ENCODE results near the gene P2RX6. TPM values are rescaled to one million over a fixed set of nuclear protein-coding genes. Genes with fewer than 3 reads are reported as not detected.
"Not testable (repeated sequence)": the region's sequence is repeated elsewhere in the genome, so short reads cannot be mapped to it uniquely, and the experiment has no call there.

The P2RX6 gene
- total RNA-seq: 0.18 and 0.22 TPM in 2 replicates

DNA sequence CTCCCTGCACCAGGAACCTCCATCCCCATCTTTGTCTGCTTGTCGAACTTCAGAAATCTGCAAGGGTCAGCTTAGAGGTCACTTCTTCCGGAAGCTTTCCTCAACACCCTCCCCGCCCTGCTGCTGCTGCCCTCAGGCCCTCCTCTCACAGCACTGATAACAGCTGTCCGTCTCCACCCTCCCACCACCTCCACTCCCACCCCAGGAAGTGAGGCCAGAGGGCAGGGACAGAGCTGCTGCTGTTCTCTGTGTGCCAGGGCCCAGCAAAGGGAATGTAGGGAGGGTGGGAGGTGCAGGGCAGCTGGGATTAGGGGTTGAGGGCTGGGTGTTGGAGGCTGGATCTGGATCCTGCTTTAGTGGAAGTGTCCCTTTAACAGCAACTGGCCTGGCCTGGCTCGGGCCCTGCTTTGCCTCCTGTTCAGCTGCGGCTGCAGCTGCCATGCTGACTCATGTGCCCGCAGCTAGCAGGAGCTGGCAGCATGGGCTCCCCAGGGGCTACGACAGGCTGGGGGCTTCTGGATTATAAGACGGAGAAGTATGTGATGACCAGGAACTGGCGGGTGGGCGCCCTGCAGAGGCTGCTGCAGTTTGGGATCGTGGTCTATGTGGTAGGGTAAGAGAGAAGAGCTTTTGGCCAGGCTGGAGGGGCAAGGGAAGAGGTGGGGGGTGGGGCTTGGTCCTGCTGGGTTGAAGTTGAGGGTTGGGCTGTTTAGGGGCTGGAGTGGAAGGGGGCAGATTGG lies at the start of gene P2RX6:
TSS of gene P2RX6 (plus strand) at position 440 of the 740 bp plus-strand sequence. CDS start at position 450, 10 bp downstream.
- peaks cover 5% of the 10 kb centered on the region for H3K27me3 Mint-ChIP-seq (ENCODE audit: insufficient read depth)
- H3K4me3 Mint-ChIP-seq: peak within 1 kb of the TSS; percentile 67
- DNase-seq (ENCODE audit: low spot score): no peak
- H3K9me3 Mint-ChIP-seq: no peaks in the 10 kb centered on the region
- H3K27ac Mint-ChIP-seq: peak within 1 kb of the TSS; percentile 63
- intact Hi-C loops (cut with micrococcal nuclease): loop anchor here (1.0 kb wide), 3 partner anchors 13 to 33 kb away; partner anchors contain the start of genes LRRC74B, LZTR1 and THAP7
- peaks cover 15% of the 10 kb centered on the region for H3K4me1 Mint-ChIP-seq (ENCODE audit: low read depth)
- H3K36me3 Mint-ChIP-seq (ENCODE audit: low read depth): no peaks in the 10 kb centered on the region

DNA sequence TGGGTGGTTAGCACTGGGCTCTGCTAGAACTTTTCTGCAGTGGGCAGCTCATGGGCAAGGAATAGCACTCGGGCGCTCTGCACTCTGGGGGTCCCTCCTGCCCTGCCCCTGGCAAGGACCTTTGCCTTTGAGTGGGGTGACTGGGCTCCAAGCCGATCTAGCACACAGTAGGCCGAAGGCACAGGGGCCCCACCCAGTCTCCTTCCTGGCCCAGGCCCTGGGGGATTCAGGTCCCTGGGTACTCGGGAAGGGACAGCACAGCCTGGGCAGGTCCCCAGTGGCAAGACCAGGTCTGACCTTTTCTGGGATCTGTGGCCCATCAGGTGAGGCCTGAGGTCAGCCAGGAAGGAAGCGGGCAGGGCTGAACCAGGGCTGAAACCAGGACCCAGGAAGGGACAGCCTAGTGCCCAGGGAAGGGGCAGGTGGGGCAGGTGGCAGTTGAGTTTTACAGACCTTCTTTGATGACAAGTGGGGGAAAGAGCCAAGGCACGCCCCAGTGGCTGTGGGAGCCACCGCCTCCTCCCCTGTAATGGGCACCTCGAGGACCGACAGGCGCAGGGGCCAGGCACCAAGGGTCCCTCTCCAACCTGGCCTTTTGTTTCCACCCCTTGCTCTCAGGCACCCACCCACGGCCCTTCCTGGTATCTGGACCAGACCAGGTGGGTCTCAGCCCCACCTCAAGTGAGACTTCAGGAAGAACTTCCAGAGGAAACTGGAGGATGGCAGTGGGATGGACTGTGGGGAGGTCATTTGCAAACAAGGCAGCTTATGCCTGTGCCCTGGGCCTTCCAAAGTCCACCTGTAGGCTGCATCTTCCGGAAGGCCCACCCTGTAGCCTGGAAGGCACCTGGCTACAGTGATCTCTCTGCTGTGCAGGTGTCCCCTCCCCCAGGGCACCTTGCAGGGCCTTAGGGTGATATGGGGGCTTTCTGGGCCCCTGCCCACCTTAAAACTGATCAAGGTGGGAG lies 48.8 kb upstream of the P2RX6 start:
- intact Hi-C loops (cut with micrococcal nuclease): loop anchor here (10.0 kb wide), 1 partner anchor 139 kb away; no protein-coding TSS in a partner anchor
- peaks cover 21% of the 10 kb centered on the region for H3K27me3 Mint-ChIP-seq (ENCODE audit: insufficient read depth)
- H3K4me1 Mint-ChIP-seq (ENCODE audit: low read depth): peaks cover 11% of the 10 kb centered on the region
- no peaks in the 10 kb centered on the region for H3K9me3 Mint-ChIP-seq
- H3K36me3 Mint-ChIP-seq (ENCODE audit: low read depth): no peaks in the 10 kb centered on the region
- H3K4me3 Mint-ChIP-seq: no peak overlapping the region
- H3K27ac Mint-ChIP-seq: no peak overlapping the region
- no peak for DNase-seq (ENCODE audit: low spot score)

DNA sequence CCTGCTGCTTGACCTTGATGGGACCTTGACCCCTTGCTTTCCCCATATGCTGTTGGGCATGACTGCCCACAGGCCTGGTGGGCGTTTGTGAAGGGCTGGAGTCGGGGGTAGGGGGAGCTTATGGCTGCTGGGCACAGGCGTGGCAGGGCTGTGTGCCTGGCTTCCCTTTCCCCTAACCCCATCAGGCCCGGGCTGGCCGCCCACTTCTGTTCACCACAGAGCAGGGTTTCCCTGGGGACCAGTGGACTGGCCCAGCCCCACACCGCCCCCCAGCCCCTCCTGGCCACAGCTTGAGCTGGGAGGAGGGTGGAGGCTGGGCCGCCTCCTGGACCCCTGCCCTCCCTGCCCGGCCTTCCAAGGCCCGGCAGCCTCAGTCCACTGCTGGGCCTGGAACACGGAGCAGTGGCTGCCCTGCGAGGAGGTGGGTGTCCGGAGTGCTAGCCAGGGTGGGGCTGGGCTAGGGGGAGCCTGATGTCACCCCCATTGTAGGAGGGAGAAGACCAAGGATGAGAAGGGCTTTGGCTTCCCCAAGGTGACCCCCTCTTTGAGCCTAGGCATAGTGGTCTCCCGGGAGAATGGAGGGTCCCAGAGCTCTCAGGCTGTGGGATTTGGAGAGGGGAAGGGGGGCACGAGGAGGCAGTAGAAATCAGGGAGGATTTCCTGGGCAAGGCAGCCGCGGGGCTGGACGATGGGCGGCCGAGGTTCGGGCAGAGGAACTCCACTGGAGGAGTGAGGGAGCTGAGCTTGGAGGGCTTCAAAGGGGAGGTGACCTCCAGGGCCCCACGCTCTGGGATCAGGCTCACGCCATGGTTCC lies 47.9 kb upstream of the P2RX6 start, which contains the start of gene AIFM3:
TSS of gene AIFM3 (plus strand) at position 373 of the 814 bp plus-strand sequence. CDS start 690 bp downstream, outside the sequence.
- intact Hi-C loops (cut with micrococcal nuclease): loop anchor here (10.0 kb wide), 1 partner anchor 138 kb away; no protein-coding TSS in a partner anchor
- H3K9me3 Mint-ChIP-seq: no peaks in the 10 kb centered on the region

DNA sequence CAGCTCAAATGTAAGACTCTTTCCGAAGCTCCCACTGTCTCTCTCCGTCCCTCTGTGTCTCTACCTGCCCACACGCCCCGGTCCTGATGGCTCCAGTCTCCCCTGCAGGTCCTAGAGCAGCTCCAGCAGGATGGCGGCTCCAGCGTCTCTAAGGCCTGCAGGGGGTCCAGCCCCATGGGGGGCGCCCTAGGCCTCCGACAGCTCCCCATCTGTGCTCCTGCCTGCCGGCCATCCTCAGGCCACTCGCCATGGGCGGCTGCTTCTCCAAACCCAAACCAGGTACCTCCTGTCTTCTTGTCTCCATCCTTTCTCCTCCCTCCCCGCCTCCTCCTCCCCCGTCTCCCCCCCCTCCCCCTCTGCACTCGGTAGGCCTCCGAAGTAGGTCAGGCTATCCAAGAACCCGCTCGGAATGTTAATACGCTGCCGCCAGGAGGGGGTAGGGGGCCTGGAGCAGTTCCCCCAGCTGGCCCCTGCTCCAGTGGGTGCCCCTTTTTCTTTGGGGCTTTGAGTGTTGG lies 47.2 kb upstream of the P2RX6 start:
- DNase-seq (ENCODE audit: low spot score): no peak
- Mint-ChIP-seq H3K4me1 (ENCODE audit: low read depth) (peaks cover 5% of the 10 kb centered on the region), H3K9me3 (no peaks in the 10 kb centered on the region), H3K27me3 (ENCODE audit: insufficient read depth) (peaks cover 15% of the 10 kb centered on the region), H3K4me3 (no peak overlapping the region), H3K36me3 (ENCODE audit: low read depth) (no peaks in the 10 kb centered on the region), H3K27ac (no peak overlapping the region)
- intact Hi-C loops (cut with micrococcal nuclease): loop anchor here (10.0 kb wide), 1 partner anchor 137 kb away; no protein-coding TSS in a partner anchor

More for the DNA sequence above, 47.9 kb upstream of the P2RX6 start, which contains the start of gene AIFM3:
- Mint-ChIP-seq H3K27me3 (ENCODE audit: insufficient read depth) (peaks cover 17% of the 10 kb centered on the region), H3K4me3 (no peak within 1 kb of the TSS), H3K27ac (no peak within 1 kb of the TSS), H3K36me3 (ENCODE audit: low read depth) (no peaks in the 10 kb centered on the region), H3K4me1 (ENCODE audit: low read depth) (peaks cover 5% of the 10 kb centered on the region)
- DNase-seq (ENCODE audit: low spot score): no peak

DNA sequence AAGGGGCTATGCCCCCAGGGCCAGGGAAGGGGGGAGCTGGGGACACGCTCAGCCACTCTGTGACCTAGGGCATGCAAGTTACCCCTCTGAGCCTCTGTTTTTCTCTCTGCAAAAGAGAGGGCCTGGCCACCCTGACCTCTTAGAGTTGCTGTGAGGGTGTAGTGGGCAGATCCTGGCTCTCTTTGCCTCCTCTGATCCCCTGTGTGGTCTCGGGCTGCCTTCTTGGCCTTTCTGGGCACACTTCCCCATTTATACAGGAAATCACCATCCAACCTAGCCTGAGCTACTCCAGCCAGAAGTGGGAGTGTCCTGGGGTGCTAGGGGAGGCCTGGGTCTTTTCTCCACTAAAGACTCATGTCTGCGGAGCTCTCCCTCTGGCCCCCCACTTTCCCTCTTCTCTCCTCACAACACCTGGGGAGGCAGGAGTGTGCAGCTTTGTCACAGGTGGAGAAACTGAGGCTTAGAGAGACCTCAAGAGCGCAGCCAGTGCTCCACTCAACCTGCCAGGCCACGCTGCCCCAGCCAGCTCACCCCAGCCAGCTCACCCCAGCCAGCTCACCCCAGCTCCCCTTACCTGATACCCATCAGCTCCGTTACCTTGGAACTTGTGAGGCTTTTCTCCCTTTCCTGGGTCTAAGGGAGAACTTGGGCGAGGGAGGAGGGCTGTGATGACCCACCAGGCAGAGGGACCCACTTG lies 46.5 kb upstream of the P2RX6 start:
- Mint-ChIP-seq H3K9me3 (no peaks in the 10 kb centered on the region), H3K27ac (no peak overlapping the region), H3K4me3 (no peak overlapping the region), H3K36me3 (ENCODE audit: low read depth) (no peaks in the 10 kb centered on the region), H3K27me3 (ENCODE audit: insufficient read depth) (peaks cover 15% of the 10 kb centered on the region), H3K4me1 (ENCODE audit: low read depth) (peaks cover 5% of the 10 kb centered on the region)
- intact Hi-C loops (cut with micrococcal nuclease): loop anchor here (10.0 kb wide), 1 partner anchor 136 kb away; no protein-coding TSS in a partner anchor
- no peak for DNase-seq (ENCODE audit: low spot score)

DNA sequence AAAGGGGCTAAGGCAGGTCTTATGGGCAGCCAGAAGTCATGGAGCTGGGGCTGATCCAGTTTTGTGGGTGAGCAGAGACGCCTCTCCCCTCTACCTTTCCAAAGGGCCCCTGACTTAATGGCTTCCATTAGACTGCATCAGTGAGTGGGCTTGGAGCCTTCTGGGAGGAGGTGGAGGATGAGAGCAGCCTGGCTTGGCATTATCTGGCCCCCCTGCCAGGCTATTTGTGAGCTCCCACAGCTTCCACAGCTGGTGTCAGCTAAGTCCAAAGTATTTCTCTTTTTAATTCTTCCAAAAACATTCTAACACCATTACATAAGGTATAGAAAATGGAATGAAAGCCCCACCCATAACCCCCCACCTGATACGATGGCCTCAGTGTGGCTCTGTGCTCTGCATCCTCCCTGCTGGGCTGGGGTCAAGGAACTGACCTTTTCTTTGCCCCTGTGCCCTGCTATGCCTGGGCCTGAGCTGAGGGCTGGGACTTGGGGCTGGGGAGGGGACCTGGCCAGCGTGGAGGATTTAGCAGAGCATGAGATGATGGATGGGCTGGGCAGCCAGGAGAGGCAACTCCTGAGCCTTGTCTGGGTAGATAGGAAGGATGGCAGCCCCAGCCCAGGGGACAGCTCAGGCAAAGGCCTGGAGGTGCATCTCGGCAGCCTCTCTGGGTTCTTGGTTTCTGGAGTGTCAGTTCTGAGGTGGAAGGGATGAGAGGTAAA lies 43.9 kb upstream of the P2RX6 start:
- no peak overlapping the region for H3K4me3 Mint-ChIP-seq
- intact Hi-C loops (cut with micrococcal nuclease): no loop called here
- no peaks in the 10 kb centered on the region for H3K36me3 Mint-ChIP-seq (ENCODE audit: low read depth)
- DNase-seq (ENCODE audit: low spot score): no peak
- H3K27me3 Mint-ChIP-seq (ENCODE audit: insufficient read depth): peaks cover 5% of the 10 kb centered on the region
- no peak overlapping the region for H3K27ac Mint-ChIP-seq
- no peaks in the 10 kb centered on the region for H3K4me1 Mint-ChIP-seq (ENCODE audit: low read depth)
- H3K9me3 Mint-ChIP-seq: no peaks in the 10 kb centered on the region

DNA sequence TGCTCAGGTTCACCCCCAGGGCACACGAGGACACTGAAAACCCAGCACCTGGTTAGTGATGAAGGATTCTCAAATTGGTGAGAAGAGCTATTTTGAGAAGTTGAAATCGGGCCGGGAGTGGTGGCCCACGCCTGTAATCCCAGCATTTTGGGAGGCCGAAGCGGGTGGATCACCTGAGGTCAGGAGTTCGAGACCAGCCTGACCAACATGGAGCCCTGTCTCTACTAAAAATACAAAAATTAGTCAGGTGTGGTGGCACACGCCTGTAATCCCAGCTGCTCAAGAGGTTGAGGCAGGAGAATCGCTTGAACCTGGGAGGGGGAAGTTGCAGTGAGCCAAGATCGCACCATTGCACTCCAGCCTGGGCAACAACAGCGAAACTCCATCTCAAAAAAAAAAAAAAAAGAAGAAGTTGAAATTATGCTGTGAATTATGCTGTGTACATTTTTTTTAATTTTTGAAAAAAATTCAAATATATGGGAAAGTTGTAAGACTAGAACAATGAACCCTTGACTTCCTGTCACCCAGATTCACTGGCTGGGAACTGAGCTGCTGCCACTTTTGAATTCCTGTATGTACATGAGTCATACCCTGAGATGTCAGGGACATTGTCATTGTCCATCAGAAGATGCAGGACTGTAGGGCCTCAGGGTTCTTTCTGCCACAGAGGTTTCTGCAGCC lies 42.8 kb upstream of the P2RX6 start:
- H3K4me3 Mint-ChIP-seq; DNase-seq (ENCODE audit: low spot score); H3K9me3 Mint-ChIP-seq; H3K36me3 Mint-ChIP-seq (ENCODE audit: low read depth); H3K27ac Mint-ChIP-seq; H3K4me1 Mint-ChIP-seq (ENCODE audit: low read depth); H3K27me3 Mint-ChIP-seq (ENCODE audit: insufficient read depth); intact Hi-C loops (cut with micrococcal nuclease): not testable (repeated sequence)

DNA sequence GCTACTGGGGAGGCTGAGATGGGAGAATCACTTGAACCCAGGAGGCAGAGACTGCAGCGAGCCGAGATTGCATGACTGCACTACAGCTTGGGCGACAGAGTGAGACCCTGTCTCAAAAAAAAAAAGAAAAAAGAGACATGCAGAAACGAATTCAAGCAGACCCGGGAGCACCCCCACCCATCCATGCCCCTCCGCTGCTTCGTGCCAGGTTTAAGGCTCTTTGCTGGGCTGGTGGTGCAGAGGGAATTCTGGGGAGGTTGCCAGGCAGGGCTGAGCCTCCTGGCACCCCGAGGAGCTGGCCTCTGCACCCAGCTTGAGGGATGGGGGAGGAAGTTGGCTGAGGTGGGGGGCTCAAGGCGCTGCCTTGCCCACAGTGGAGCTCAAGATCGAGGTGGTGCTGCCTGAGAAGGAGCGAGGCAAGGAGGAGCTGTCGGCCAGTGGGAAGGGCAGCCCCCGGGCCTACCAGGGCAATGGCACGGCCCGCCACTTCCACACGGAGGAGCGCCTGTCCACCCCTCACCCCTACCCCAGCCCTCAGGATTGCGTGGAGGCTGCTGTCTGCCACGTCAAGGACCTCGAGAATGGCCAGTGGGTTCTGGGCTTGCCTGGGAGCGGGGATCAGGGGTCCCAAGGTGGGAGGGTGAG lies 41.9 kb upstream of the P2RX6 start:
- intact Hi-C loops (cut with micrococcal nuclease): no loop called here
- DNase-seq (ENCODE audit: low spot score): no peak
- Mint-ChIP-seq H3K4me3 (no peak overlapping the region), H3K9me3 (peaks cover 1% of the 10 kb centered on the region), H3K27ac (no peak overlapping the region), H3K4me1 (ENCODE audit: low read depth) (no peaks in the 10 kb centered on the region), H3K36me3 (ENCODE audit: low read depth) (no peaks in the 10 kb centered on the region), H3K27me3 (ENCODE audit: insufficient read depth) (peaks cover 2% of the 10 kb centered on the region)

DNA sequence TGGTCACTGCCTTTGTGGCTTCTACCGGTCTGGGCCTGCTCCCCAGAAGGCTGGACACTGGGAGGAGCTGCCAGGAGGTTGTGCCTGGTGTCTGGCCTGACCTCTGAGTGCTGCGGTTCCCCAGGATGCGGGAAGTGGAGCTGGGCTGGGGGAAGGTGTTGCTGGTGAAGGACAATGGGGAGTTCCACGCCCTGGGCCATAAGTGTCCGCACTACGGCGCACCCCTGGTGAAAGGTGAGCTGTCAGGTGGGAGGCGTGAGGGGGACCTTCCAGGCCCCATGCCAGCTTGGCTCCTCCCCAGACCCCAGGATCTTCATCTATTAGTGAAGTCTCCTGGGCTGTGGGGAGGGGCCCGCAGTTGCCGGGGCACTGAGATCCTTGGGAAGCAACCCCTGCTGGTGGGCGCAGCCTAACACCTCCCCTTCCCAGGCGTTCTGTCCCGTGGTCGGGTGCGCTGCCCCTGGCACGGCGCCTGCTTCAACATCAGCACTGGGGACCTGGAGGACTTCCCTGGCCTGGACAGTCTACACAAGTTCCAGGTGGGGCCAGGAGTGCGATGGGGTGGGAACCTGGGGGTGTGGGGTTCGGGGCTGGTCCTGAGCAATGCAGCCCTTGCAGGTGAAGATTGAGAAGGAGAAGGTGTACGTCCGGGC lies 41.2 kb upstream of the P2RX6 start:
- intact Hi-C loops (cut with micrococcal nuclease): no loop called here
- peaks cover 2% of the 10 kb centered on the region for H3K27me3 Mint-ChIP-seq (ENCODE audit: insufficient read depth)
- no peak overlapping the region for H3K27ac Mint-ChIP-seq
- no peak overlapping the region for H3K4me3 Mint-ChIP-seq
- peaks cover under 1% of the 10 kb centered on the region for H3K4me1 Mint-ChIP-seq (ENCODE audit: low read depth)
- no peak for DNase-seq (ENCODE audit: low spot score)
- no peaks in the 10 kb centered on the region for H3K36me3 Mint-ChIP-seq (ENCODE audit: low read depth)
- peaks cover 8% of the 10 kb centered on the region for H3K9me3 Mint-ChIP-seq

DNA sequence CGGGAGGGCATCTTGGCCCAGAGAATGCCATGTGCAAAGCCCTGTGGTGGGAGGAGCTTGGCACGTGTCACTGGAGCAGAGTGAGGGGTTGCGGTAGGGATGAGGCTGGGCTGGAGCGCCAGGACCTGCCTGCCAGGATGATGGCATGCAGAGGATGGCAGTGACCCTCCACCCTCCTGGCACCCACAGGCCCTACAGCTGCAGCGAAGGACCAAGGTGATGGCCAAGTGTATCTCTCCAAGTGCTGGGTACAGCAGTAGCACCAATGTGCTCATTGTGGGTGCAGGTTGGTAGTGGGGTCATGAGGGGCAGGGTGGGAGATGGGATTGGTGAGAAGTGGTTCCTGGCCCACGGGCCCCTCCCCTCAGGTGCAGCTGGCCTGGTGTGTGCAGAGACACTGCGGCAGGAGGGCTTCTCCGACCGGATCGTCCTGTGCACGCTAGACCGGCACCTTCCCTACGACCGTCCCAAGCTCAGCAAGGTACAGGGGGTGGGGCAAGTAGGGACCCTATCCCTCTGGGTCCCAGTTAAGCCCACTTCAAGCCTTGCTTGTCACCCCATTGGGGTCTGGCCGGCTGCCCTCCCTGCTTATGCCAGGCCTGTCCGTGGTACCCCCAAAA lies 40.5 kb upstream of the P2RX6 start:
- no peak for DNase-seq (ENCODE audit: low spot score)
- H3K4me1 Mint-ChIP-seq (ENCODE audit: low read depth): peaks cover 7% of the 10 kb centered on the region
- no peak overlapping the region for H3K4me3 Mint-ChIP-seq
- H3K36me3 Mint-ChIP-seq (ENCODE audit: low read depth): peaks cover 1% of the 10 kb centered on the region
- no peak overlapping the region for H3K27ac Mint-ChIP-seq
- intact Hi-C loops (cut with micrococcal nuclease): no loop called here
- peaks cover 12% of the 10 kb centered on the region for H3K9me3 Mint-ChIP-seq
- peaks cover 2% of the 10 kb centered on the region for H3K27me3 Mint-ChIP-seq (ENCODE audit: insufficient read depth)

Measured in activated T-helper 1 cell treated with anti-CD3 and anti-CD28 coated beads, Interleukin-12 subunit alpha, Interleukin-12 subunit beta, Interleukin-2, Interleukin-4 antibody, amounts not matched to agents 30 ng/mL and 10 ng/mL and 1 ng/mL, durations not matched to agents 14 hours and 24 hours and 36 hours (primary cell).